GM19467 (cell line): Measurements from ENCODE around the gene STX1A.

ENCODE experiments used
- ATAC-seq: cut with Tn5 transposase; IDR thresholded peaks from one replicate; pipeline ENCODE4 v1.9.1; 2021; ENCODE audit warnings: mild to moderate bottlenecking, moderate library complexity; ENCODE audit not compliant: unreplicated experiment

STX1A gene

DNA sequence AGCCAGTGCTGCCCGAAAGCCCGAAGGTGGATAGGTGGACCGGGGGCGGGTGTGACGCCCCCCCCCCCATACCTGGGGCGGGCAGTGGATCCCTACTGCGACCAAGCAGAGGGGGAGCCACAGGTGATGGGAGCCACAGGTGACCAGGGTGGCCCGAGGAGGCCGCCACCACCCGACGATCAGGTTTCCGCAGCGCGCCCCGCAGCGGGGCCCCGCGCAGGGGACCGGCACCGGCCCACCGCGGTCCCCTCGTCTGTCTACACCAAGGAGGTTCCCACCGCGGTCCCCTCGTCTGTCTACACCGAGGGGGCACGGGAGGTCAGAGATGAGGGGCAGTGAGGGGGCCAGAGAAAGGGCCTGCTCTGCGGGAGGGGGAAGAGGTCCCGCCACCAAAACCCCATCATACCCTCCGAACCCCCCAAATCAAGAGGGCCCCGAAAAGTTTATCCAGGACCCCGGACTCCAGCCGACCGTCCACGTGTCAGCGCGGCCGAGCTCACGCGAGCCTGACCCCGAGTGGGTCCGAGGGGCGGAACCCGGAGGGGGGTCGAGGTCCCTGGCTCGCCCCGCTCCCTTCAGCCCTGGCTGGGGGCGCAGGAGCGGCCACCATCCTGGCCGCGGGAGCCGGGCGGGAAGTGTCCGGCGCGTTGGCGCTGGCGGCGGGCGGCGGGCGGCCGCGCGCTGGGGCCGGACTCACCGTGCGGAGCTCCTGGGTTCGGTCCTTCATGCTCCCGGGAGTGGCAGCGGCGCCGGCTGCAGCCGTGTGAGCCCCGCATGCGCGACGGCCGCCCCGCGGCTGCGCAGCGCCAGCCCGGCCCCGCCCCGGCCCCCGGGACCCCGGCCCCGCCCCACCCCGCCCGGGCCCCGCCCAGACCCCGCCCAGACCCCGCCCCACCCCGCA lies at the start of gene STX1A:
TSS of gene STX1A (minus strand) at position 765 of the 901 bp plus-strand sequence. CDS start at position 727, 38 bp downstream.
- ATAC-seq = peak; percentile 49

DNA sequence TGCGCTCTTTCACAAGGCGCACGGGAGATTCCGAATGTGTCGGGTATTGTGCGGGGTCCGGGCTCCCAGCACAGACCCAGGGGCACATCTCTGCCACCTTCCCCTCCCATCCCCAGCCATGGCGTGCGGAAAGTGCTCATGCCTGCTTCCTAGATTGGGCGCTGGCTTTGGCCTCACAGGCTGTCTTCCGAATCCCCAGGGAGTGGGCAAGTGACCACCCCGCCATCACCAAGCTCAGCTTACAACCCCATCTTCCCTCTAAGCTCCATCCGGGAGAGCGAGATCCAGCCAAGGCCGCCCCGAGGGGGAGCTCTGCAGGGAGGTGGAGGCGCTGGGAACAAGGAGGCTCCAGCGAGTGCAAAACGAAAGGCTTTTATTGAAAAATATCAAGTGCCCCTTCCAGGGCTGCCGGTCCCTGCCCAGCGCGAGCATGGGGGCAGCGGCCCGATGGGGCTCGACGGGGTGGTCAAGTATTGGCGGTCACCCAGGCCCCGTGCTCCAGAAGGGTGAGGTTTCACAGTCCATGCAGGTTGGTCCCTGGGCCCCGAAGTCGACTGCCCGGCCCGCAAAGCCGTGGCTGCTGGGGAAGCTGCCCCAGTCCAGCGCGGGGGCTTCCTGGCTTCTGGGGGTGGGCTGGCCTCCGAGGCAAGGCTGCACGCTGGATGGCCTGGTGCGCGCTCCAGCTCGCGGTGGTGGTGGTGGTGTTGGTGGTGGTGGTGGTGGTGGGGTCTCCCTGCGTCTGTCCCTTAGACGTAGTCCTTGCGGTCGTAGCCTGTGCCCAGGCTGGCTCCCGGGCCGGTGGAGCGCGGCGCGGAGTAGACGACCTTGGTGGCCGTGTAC lies 49.4 kb upstream of the STX1A start:
- no peak for ATAC-seq

DNA sequence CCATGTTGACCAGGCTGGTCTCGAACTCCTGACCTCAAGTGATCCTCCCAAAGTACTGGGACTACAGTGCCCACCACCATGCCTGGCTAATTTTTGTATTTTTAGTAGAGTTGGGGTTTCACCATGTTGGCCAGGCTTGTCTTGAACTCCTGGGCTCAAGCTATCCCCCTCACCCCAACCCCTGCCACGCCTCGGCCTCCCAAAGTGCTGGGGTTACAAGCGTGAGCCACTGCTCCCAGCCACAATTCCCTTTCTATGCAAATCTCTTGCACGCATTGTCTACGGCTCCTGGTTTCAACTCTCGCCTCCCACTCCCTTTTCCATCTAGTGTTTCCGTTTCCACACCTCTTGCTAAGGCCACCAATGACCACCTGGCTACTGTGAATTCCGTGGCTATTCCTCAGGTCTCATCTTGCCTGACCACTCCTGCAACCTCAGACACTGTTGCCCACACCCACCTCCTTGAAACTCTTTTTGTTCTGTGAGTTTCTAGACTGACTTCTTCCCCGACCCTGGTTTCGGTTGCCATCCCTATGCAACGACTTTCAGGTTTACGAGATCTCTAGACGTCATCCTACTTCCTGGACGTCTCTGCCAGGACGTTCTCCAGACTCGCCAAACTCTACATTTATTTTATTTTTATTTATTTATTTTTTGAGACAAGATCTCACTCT lies 47.2 kb upstream of the STX1A start:
- ATAC-seq = no peak

DNA sequence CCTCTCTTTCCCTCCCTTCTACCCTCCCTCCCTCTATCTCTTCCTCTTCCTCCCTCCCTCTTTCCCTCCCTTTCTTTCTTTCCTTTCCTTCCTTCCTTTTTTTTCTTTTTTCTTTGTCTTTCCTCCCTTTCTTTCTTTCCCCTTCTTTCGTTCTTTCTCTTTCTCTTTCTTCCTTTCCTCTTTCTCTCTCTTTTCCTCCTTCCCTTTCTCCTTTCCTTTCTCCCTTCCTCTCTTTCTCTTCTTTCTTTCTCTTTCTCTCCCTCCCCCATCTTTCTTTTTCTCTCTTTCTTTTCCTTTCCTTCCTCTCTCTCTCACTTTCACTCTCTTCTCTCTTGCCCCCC lies 43.2 kb upstream of the STX1A start:
- ATAC-seq = no peak

DNA sequence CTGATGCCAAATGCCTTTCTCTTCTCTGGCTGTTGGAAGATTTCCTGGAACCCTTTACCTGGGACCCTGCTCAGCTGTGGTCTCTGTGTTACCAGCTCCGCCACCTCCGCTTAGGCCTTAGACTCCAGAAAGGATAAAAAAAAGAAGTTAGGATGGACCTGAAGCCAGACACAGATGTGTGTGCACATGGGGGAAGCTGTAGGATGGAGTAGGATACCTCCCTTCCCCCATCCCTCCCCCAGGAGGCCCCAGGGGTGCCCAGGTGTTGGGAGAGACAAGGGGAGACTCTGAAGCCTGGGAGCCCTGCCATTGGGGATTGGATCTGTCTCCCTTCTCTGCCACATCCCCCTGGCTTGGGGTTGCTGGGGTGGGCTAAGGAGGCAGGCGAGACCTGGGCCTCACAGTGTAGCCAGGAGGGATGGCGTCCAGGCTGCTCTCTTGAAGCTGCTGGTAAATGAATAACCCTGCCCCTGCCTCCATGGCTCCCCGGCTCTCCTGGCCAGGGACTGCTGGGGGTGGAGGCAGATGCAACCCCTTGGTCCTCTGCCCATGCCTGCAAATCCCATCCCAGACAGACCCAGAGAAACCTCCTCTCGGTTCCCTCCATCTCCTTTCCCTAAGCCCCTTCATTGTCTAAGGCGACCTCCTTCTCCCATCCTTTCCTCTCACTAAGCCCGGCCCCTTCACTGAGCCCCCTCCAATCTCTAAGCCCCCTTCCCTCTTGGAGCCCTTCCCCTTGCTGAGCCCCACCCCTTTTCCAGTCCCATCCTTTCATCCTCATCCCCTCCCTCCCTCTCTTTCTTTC lies 42.6 kb upstream of the STX1A start:
- no peak for ATAC-seq

DNA sequence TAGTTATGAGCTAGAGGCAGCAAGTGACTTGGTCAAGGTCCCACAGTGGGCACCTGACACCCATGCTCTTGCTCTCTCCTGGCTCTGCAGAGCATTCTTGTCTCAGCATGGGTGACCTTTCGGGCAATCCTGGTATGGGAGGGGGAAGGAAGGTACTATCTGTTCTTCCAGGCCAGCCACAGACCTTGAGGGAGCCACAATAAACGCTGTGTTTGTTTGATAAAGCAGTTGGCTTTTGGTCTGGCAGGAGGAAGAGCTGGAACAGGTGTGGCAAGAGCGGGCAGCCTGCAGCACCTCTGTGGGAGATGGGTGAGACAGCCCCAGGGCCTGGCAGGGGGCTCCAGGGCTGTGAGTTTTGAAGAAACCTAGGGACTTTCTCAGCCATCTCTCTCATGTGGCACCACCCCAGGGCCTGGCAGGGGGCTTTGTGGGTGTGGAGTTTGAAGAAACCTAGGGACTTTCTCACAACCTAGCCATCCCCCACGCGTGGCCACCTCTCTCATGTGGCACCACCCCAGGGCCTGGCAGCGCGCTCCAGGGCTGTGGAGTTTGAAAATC lies 39.2 kb upstream of the STX1A start:
- no peak for ATAC-seq

DNA sequence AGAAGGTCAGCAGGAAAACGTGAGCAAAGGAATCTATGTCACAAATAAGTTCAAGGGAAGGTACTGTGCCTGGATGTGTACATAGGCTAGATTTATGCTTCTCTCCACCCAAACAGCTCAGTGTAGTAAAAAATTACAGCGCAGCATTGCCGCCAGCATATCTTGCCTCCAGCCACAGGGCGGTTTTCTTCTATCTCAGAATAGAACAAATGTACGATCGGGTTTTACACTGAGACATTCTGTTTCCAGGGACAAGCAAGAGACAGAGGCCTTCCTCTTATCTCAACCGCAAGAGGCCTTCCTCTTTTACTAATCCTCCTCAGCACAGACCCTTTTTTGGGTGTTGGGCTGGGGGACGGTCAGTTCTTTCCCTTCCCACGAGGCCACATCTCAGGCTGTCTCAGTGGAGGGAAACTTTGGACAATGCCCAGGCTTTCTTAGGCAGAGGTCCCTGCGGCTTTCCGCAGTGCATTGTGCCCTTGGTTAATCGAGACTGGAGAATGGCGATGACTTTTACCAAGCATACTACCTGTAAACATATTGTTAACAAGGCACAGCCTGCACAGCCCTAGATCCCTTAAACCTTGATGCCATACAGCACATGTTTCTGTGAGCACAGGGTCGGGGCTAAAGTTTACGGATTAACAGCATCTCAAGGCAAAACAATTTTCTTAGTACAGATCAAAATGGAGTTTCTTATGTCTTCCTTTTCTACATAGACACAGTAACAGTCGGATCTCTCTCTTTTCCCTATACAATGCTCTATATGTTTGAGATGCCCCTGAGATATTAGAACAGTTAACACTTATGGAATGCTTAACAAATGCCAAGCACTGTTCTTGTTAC lies 30.7 kb upstream of the STX1A start:
- no peak for ATAC-seq

DNA sequence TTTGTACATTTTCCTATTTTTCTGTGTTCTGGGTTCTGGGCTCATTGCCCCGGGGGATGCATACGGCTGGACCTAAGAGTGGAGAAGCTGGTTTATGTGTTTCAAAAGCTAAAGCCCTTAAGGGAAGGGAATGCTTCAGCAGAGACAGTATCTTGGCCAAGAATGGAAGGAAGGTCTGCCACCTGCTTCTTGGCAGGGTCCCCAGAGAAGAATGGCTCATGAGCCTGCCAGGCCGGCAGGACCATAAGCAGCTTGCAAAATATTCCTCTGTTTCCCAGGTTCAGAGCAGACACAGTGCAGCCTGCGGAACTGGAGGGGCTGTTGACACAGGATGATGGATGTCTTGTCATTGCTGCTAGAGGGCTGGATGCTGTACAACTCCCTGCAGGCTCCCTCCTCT lies 26.9 kb upstream of the STX1A start:
- no peak for ATAC-seq

DNA sequence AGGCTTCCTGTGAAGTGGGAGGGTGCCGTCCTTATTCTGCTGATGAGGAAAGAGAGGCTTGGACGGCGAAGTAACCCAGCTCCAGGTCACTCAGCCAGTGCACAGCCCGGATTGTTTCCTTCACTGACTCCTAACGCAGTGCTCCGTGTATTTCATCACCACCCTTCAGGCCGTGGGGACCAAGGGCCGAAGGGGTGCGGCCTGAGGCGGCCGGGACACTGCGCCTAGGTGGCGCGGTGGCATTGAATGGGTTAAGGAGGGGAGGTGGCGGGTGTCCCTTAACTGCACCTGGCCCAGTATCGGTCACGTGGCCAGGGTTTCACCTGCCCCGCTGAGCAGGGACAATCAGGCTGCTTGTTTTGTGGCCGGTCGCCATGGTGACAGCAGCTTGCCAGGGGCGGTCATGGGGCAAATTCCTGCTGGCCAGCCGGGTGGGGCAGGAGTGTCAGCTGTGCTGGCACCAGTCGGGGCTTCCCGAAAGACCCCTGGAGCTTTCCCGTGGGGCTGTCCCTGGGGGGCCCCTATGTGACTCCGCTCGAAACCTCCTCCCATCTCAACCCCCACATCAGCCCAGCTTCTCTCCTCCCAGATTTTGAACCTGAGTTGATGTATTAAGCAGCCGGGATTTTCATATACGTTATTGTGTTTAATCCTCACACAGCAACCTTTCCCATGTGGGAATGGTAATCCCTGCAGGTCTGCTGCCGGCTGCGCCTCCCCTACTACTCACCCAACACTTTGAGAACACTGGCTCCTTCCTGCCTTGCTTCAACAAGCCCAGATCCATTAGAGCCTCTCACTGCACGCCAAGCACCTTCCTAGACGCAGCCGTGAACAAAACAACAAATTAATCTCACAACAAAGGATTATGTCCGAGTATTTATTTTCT lies 23.5 kb upstream of the STX1A start:
- no peak for ATAC-seq

DNA sequence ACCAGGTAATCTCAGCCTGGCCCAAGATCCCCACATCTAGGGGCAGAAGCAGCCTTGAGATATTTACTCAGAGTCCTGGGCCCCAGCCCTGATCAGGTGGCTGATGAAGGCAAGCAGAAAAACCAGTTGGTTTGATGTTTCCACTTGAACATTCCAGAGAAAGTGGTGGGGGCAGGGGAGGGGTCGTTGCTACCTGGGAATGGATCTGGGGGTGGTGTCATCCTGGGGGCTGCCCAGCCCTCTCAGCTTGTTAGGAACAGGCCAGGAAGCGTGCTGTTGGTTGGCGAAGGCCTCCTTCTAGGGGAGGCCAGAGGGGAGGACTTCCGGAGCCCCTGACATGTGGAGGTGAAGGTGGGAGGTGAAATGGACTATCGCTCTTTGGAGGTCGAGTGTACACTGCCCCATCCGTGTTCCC lies 22.9 kb upstream of the STX1A start:
- no peak for ATAC-seq

DNA sequence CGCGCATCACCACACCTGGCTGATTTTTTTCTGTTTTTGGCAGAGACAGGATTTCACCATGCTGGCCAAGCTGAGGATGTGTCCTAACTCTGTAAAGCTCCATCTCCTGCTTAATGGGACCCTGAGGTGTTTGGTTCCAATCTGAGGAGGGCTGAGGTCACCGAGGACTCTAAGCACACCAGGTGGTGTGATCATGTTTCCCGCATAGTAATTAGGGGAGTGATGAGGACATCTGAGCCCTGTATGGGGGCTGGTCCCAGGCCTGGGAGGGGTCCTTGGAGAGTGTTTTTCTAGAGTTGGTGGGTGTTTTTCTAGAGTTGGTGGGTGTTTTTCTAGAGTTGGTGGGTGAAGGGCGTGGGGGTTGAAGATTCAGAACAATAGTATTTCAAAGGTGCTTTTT lies 22.1 kb upstream of the STX1A start:
- ATAC-seq = no peak

DNA sequence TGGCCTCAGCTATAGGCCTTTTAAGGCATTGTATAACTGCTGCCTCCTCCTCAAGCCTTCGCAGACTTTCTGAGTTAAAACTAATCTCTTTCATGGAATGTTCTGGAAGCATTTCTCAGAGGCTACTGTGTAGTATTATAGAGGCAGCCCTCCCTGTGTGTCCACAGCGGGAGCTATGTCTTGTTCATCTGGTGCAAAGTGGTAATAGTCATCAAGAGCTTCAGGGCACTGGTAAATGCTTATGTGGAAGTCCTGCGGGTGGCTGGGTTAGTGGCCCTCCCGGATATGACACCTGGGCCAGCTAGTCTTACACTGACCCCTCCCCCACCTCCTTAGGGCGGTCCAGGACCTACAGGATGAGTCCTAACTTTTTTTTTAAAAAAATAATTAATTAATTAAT lies 21.3 kb upstream of the STX1A start:
- ATAC-seq = no peak

DNA sequence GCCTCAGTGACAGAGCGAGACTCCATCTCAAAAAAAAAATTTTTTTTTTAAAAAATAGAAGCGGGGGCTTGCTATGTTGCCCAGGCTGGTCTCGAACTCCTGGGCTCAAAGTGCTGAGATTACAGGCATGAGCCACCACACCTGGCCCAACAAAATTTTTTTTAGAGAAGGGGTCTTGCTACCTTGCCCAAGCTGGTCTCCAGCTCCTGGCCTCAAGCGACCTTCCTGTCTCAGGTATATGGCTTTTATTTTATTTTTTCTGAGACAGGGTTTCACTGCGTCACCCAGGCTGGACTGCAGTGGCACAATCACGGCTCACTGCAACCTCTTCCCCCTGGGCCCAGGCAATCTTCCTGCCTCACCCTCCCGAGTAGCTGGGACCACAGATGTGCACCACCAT lies 20.7 kb upstream of the STX1A start:
- ATAC-seq = no peak

DNA sequence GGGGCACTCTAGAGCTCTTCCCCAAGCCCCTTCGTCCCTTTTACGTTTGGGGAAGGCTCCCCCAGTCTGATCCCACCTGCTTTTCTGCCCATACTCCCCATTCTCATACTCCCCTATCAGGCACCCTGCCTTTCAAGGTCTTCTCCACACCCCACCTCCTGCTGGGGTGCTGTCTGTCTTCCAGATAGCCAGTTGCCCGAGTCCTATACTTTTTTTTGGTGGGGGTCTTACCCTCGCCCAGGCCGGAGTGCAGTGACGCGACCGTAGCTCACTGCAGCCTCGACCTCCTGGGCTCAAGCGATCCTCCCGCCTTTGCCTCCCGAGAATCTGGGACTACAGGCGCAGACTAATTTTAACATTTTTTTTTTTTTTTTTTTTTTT lies 19.9 kb upstream of the STX1A start:
- no peak for ATAC-seq

DNA sequence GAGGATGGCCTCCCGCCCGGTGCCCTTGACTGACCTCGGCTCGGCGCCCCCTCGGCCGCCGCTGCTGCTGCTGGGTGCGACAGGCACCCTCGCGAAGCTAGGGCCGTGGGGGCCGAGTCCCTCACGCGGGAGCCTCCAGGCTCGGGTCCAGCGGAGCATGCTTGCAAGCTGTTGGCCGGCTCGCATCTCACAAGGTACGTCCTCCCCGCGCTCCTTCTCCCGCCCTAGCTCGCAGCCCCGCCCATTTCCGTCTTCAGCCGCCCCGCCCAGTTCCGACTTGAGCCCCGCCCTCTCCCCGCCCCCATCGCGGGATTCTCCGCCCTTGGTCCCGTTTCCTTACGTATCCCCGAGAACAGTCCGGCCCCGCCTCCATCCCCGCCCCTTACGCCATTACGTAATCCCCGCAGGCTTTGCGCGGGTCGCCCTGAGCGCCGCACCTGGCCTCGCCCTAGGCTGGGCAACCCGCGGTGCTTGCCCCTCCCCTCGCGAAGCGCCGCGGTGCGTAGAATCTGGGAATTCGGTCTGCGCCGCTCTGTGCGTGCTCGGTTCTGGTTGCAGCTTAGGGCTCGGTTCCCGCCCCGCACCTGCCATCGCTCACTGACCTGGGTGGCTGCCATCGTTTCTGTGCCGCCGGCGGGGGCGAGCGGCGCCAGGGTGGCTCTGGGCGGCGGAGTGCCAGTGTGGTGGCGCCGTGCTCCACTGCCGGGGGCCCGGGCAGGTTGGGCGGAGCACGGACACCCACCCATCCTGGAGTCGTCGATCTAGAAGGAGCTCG lies 19.3 kb upstream of the STX1A start, which contains the start of gene ABHD11:
TSS of gene ABHD11 (minus strand) at position 191 of the 775 bp plus-strand sequence. CDS start at position 159, 32 bp downstream.
- ATAC-seq = peak; percentile 83

DNA sequence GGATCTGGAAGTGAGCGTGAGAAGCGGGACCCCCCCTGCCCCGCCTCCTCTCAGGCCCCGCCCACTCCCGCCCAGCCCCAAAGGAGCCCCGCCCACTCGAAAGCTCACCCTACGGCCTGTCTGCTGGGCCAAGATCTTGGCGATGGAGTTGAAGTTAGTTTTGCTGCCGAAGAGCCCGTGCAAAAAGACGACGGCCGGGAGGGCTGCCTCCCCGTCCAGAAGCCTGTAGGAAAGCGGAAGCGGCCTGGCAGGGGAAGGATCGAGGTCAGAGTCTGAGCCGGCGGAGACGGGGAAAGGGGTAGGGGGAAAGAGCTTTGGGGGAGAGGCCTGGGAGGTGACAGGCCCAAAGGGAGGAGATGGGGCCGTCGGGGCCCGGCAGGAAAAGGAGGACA lies 18.7 kb upstream of the STX1A start:
- ATAC-seq = peak; percentile 7

DNA sequence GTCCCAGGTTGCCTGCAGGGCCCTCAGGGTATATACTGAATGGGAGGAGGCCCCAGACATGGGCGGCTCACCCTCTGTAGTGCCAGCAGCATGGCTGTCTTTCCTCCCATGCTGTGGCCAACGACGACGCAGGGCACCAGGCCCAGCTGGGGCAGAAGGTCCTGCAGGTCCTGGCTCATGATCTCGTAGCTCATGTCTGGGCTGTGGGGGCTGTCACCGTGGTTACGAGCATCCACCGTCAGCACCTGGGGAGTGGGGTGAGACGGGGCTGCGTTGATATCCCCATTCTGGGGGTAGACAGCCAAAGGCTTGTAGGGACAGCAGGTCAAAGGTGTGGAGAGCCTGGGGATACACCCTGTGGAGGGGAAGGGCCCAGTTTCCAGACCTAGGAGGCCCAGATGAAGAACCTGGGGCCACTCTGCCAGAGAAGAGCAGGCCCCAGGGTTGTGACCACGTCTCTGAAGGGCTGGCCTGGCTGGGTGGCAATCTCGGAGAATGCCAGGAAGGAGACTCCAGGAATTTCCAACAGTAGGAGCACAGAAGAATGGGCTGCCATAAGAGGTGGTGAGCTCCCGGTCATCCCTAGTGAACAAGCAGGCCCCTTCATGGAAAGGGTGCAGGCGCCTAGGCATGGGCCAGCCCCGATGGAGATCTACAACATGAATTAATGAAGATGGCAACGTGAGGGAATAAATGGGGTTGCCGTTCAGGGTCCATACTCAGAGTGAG lies 18.2 kb upstream of the STX1A start:
- ATAC-seq = no peak
